Astrocyte of the hippocampus (primary cell): Measurements from ENCODE around the gene FARP1.
A peak's percentile ranks its signal among the peaks of the same experiment; 100 is the strongest.

Experiments
- DNase-seq: peaks from one replicate; pipeline ENCODE4 v3.0.0; 2011; ENCODE audit warnings: low read depth, low spot score

Gene FARP1

GRCh38 chr13:98203646-98204326, 60.9 kb downstream of the FARP1 start:
- no peak for DNase-seq

- no peak for DNase-seq
These were observed 61.7 kb downstream of the FARP1 start for GRCh38 chr13:98204546-98204945.

DNA sequence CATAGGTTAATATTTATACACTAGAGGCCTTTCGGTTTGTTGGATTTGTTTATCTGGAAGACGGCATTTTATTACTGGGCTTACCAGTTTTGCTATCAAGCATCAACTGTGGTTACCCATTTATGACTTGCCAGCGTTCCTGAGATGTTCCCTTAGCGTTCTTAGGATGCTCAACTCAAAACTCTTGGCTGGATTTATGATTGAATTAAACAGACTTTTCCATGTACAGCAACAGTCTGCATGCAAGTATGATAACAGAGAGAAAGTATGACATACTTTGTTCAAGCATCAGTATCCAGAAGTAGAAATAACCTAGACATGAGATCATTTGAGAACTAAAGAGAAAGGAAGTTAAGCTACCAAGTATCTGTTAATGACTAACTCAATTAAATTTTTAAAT, 64.1 kb downstream of the FARP1 start:
- peak; percentile 81 for DNase-seq

DNA sequence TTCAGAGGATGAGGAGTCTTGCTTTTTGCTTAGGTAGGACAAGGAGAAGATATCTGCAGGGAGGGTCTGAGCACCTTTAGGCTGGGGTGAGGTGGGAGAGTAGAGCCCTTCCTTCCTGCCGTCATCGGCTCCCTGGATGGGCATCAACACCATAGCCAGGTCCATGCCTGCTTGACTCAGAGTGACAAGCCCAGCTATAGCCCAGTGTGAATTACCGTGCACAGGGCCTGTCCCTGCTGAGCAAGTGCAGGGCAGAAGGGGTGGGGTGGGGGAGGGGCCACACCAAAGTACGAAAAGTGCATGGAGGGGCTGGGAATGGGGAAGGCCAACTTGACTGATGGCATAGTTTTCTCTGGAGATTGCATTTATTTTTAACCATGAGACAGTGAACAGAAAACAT, 64.5 kb downstream of the FARP1 start:
- DNase-seq, result peak; percentile 54

GRCh38 chr13:98208606-98209005, 65.7 kb downstream of the FARP1 start:
- DNase-seq, result no peak

DNA sequence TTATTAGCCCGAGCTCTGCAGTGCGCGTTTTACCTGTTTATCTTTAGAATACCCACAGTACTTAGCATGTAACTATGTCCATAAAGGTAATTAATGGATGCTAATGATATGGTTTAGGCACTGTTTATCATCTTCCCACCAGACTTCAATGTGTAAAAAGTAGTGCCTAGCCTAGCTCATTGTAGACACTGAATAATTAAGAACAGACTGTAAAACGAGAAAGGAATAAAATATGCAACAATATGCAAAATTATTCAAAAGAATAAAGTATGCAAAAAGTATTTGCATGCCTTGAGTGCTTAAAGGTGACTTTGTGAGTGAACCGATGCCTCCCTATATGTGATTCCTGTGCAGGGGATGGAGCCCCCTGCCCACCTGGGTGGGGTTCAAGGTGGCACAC, 69.9 kb downstream of the FARP1 start:
- no peak for DNase-seq

- DNase-seq, result no peak
These were observed 70.5 kb downstream of the FARP1 start for GRCh38 chr13:98213354-98213753.

DNA sequence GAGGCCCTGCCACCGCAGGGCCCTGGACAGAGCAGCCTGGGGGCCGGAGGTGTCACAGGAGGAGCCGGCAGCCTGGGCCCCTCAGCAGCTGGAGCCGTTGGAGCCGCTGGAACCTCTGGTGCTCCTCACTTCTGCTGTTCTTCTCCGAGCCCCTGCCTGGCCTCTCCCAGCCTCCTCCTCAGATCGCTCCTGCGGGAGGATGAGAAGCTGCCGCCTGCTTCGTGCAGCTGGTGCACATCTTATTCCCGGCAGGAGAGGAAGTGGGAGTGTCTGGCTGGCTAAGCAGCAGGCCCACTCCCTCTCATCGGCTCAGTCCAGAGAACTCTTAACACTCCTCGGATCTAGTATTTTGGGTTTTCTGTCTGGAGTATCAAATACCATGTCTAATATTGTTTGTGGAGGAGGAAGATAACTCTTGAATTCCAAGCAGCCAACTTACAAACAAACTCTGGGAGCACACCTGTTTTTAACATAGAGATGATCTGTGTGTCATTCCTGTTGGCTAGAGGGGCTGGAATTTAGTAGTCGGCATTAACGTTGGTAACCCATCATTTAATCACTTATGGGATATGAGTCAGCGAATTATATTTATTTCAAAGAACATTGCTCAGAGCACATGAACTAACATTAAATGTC, 71.2 kb downstream of the FARP1 start:
- no peak for DNase-seq

DNA sequence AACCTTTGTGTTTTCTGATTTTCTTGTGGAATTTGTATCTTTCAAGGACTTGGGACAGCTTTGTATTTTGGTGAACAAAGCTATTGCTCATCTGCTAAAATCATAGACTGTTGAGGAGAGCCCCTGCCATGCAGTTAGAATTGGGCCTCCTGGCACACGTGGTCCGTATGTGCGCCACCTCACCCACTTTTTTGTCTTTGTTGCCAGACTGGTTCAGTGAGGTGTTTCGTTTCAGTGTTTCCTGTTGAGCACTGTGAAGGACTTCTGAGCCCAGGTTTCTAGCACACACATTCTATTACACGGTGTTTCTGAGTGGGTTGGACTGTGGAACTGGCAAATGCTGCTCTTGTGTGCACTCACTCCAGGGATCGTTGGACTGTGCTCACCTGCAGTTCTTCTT, 71.8 kb downstream of the FARP1 start:
- no peak for DNase-seq

DNA sequence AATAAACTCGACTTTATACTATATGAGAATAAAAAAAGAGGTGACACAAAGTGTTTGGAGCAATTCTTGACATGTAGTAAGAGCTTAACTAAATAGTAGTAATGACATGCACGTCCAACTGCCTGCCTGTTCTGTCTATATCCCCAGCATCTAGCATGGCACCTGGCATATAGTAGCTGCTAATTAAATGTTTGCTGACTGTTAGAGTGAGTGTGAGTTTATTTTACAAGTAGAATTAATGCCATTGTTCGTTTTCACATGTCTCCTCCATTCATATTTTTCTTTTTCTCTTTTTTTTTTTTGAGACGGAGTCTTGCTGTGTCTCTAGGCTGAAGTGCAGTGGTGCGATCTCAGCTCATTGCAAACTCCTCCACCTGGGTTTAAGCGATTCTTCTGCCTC, 72.6 kb downstream of the FARP1 start:
- no peak for DNase-seq

GRCh38 chr13:98216135-98216565, 73.3 kb downstream of the FARP1 start:
- peak; percentile 75 for DNase-seq

- DNase-seq, result no peak
These were observed 73.9 kb downstream of the FARP1 start for GRCh38 chr13:98216711-98217285.

GRCh38 chr13:98217597-98217996, 74.7 kb downstream of the FARP1 start:
- no peak for DNase-seq

DNA sequence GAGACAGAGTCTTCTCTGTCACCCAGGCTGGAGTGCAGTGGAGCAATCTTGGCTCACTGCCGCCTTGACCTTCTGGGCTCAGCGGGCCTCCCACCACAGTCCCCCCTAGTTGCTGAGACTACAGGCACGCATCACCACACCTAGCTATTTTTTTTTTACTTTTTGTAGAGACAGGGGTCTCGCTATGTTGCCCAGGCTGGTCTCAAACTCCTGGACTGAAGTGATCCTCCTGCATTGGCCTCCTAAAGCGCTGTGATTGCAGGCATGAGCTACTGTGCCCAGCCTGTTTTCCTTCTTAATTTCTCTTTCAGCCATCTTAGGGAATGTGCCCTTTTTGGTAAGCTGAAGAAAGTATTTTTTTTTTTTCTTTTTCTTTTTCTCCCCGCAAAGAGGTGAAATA, 76.8 kb downstream of the FARP1 start:
- no peak for DNase-seq

DNA sequence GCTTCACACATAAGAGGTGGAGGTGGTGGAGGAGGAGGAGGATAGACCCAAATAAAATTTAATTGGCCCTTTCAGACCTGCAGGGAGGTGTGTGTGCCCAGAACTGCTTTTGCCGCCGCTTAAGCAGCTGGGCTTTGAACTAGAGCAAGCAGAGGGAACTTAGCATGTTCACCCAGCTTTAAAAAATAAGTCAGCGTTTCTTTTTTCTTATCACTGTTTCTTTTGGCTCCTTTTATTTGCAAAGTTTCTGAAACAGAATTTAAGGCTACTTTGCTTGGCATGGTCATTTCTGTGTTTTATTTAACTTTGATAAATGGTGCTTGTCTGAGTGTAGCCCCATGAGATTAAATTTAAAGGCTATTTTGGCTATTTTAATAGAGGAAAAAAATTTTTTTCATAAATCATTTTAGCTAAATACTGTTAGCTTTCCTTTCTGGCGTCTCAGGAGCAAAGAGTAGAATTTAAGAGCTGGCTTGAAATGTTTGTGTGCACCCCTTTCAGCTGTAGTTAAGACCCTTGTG, 77.4 kb downstream of the FARP1 start:
- DNase-seq, result peak; percentile 42

DNA sequence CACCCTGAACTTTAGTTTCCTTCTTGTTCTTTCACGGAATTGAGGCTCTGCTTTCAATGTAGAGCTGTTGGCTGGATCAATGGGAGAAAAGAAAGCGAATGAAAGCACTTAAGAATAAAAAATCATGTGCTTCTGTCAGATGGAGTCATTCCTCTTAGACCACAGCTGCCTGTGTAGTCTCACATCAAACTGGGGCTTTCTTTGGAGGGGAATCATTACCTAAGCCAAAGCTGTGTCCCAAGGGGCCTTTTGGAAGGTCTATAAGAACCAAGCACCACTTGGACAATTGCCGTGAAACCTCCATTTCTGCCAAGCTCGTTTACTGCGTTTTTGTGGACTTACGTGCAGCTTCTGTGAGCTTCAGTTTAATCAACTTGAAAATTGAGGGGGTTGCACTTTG, 78.3 kb downstream of the FARP1 start:
- DNase-seq, result no peak

- DNase-seq, result peak; percentile 62
These were observed 79.2 kb downstream of the FARP1 start for GRCh38 chr13:98222081-98222554.

- DNase-seq, result no peak
These were observed 79.9 kb downstream of the FARP1 start for GRCh38 chr13:98222816-98223215.

DNA sequence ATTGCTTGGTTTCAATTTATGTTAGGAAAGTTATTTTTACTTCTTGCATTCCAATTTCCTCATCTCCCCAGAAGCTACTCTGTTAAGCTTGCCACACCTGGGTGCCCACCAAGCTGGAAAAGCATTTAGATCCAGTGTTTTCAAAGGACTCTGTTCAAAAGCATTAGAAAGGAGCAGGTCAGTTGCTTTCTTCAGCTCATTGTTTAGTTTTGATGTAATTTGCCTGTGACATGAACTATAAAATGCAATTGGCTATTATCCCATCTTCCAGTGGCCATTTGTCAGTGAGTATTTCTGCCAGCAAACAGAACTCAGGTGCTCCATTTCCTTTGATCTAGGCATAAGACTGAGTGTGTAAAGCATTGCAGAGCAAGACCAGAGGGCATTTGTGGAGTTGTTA, 80.8 kb downstream of the FARP1 start:
- DNase-seq, result no peak

GRCh38 chr13:98224557-98224956, 81.7 kb downstream of the FARP1 start:
- DNase-seq, result no peak

DNA sequence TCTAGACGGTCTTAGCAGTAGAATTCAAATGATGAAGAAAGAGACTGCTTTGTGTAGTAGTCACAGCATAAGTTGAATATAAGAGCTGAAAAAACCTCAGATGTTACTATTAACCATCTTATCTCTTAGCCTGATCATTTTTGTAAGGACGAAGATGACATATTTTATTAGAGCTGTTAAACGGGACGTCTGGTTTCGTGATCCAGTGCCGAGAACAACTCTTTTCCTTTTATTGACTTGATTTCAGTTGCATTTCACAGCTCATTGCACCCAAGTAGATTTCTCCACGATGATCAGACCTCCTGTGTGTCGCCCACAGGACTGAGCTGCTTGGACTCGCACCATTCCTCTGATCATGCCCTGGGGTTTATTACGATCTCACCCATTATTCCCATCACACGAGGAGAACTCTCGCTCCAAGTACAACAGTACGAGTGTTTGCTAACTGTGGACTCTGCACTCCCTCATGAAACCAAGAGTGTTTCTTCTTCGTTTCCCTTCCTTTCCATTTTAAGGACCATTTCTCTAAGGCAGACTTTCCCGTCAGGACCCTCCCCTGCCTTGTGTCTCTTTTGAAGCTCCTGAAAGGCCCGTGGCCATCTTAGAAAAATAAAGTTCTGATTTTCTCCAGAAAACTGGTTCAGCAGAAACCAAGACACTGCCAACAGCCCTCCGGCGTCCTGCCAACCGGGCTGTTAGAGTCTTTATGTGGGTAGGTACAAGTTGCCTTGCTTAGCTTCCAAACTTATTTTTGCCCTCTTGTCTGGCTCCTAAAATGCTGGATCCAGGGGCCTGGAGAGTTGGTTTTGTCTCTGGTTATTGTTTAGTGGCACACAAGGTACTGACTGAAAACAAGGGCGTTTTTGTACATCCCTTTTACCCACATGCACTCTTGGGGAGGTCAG, 82.4 kb downstream of the FARP1 start:
- no peak for DNase-seq

GRCh38 chr13:98226496-98226895, 83.6 kb downstream of the FARP1 start:
- DNase-seq, result no peak
